IMR-90 (cell line): ENCODE measurements around the gene RPUSD4. TPM values are rescaled to one million over a fixed set of nuclear protein-coding genes. Genes with fewer than 3 reads are reported as not detected.

ENCODE experiments used
- ATAC-seq: fragments of 200-7000 bp; cut with Tn5 transposase; 2 replicates; pipeline ENCODE4 v1.9.1; 2020; ENCODE audit warnings: low read depth, mild to moderate bottlenecking, moderate library complexity
- BruUV-seq: library from RNA; stranded (reverse); fragments of 400-500 nt; replicated peaks from 2 replicates; lab custom pipeline; 2021; lab: Mats Ljungman, UMichigan
- CTCF ChIA-PET: fragments of 300-600 bp; formaldehyde crosslinking; extraction: SDS; loops from one replicate; lab custom pipeline; 2021; ENCODE audit warnings: antibody characterized with exemption; lab: Yijun Ruan, JAX
- POLR2A ChIA-PET: fragments of 300-600 bp; sonication (Branson Sonifier 250); formaldehyde crosslinking; loops from one replicate; lab custom pipeline; 2022; ENCODE audit warnings: antibody characterized with exemption; ENCODE audit not compliant: unreplicated experiment; lab: Charles Lee
- DNase-seq: peaks from one replicate; pipeline ENCODE4 v3.0.0; 2013
- H2AFZ ChIP-seq: replicated peaks from 2 replicates; pipeline ENCODE3; 2013; ENCODE audit warnings: low read length, mild to moderate bottlenecking; ENCODE audit not compliant: poor library complexity
- H2AK5ac ChIP-seq: 2 replicates; pipeline ENCODE4 v1.6.1; 2013; ENCODE audit warnings: low read depth, low read length, inconsistent platforms
- H2AK9ac ChIP-seq: replicated peaks from 2 replicates; pipeline ENCODE3; 2013; ENCODE audit warnings: mild to moderate bottlenecking, low read depth, low read length, moderate library complexity; ENCODE audit not compliant: poor library complexity
- H2BK120ac ChIP-seq: 2 replicates; pipeline ENCODE4 v1.6.1; 2013; ENCODE audit warnings: low read depth, low read length, inconsistent platforms
- H2BK15ac ChIP-seq: 3 replicates; pipeline ENCODE4 v1.6.1; 2013; ENCODE audit warnings: low read depth, low read length, inconsistent platforms
- H2BK20ac ChIP-seq: 2 replicates; pipeline ENCODE4 v1.6.1; 2013; ENCODE audit warnings: low read depth, mild to moderate bottlenecking, inconsistent platforms, low read length, moderate library complexity
- H2BK5ac ChIP-seq: 2 replicates; pipeline ENCODE4 v1.6.1; 2013; ENCODE audit warnings: mild to moderate bottlenecking, low read depth, low read length, inconsistent platforms; ENCODE audit not compliant: poor library complexity, severe bottlenecking
- H3K14ac ChIP-seq: replicated peaks from 2 replicates; pipeline ENCODE4 v1.6.1; 2013; ENCODE audit warnings: low read depth, low read length, inconsistent platforms
- H3K18ac ChIP-seq: 2 replicates; pipeline ENCODE4 v1.6.1; 2013; ENCODE audit warnings: low read depth, low read length, control low read depth
- H3K23ac ChIP-seq: 2 replicates; pipeline ENCODE4 v1.6.1; 2013; ENCODE audit warnings: low read depth, low read length, inconsistent platforms
- H3K27ac ChIP-seq: 2 replicates; pipeline ENCODE4 v1.5.1; 2013; ENCODE audit warnings: mild to moderate bottlenecking, control low read depth, low read length; ENCODE audit not compliant: insufficient read depth
- H3K27me3 ChIP-seq: 2 replicates; pipeline ENCODE4 v1.6.1; 2013; ENCODE audit warnings: low read length; ENCODE audit not compliant: control insufficient read depth, insufficient read depth
- H3K36me3 ChIP-seq: 2 replicates; pipeline ENCODE4 v1.6.1; 2013; ENCODE audit warnings: low read length, mixed read lengths; ENCODE audit not compliant: control insufficient read depth, insufficient read depth
- H3K4ac ChIP-seq: 2 replicates; pipeline ENCODE4 v1.6.1; 2013; ENCODE audit warnings: low read depth, low read length, inconsistent platforms
- H3K4me1 ChIP-seq: 2 replicates; pipeline ENCODE4 v1.6.1; 2013; ENCODE audit warnings: low read length, mixed read lengths; ENCODE audit not compliant: control insufficient read depth, insufficient read depth
- H3K4me2 ChIP-seq: 2 replicates; pipeline ENCODE4 v1.6.1; 2013; ENCODE audit warnings: low read depth, mild to moderate bottlenecking, control low read depth, low read length, moderate library complexity
- H3K4me3 ChIP-seq: 2 replicates; pipeline ENCODE4 v1.5.1; 2013; ENCODE audit warnings: low read depth, mild to moderate bottlenecking, control low read depth, low read length, moderate library complexity; ENCODE audit not compliant: insufficient read depth
- H3K56ac ChIP-seq: 2 replicates; pipeline ENCODE4 v1.6.1; 2013; ENCODE audit warnings: low read length, inconsistent platforms; ENCODE audit not compliant: insufficient read depth; ENCODE audit errors: extremely low read depth
- H3K79me1 ChIP-seq, 2 experiments: 2 replicates each; pipeline ENCODE4 v1.6.1; 2013; ENCODE audit warnings: low read length in 2 of 2, inconsistent platforms in 1 of 2, low read depth in 1 of 2
- H3K9ac ChIP-seq: 2 replicates; pipeline ENCODE4 v1.6.1; 2013; ENCODE audit warnings: low read depth, low read length, control low read depth
- H3K9me1 ChIP-seq: 2 replicates; pipeline ENCODE4 v1.6.1; 2013; ENCODE audit warnings: low read length, inconsistent platforms; ENCODE audit not compliant: insufficient read depth
- H3K9me3 ChIP-seq: 2 replicates; pipeline ENCODE4 v1.6.1; 2013; ENCODE audit warnings: low read length; ENCODE audit not compliant: control insufficient read depth, insufficient read depth
- H4K20me1 ChIP-seq: 2 replicates; pipeline ENCODE4 v1.6.1; 2013; ENCODE audit warnings: low read length, inconsistent platforms; ENCODE audit not compliant: insufficient read depth
- H4K5ac ChIP-seq: 2 replicates; pipeline ENCODE4 v1.6.1; 2013; ENCODE audit warnings: mild to moderate bottlenecking, low read depth, low read length, control low read depth
- H4K8ac ChIP-seq, 2 experiments: 2 replicates each; pipeline ENCODE4 v1.6.1; 2013; ENCODE audit warnings: low read depth in 2 of 2, low read length in 2 of 2, control low read depth in 1 of 2, inconsistent platforms in 1 of 2
- H4K91ac ChIP-seq: 2 replicates; pipeline ENCODE4 v1.6.1; 2013; ENCODE audit warnings: low read depth, low read length, inconsistent platforms; ENCODE audit not compliant: insufficient read depth
- CEBPB ChIP-seq: IDR thresholded peaks from 2 replicates; pipeline ENCODE4 v1.6.1; 2012; ENCODE audit warnings: low read depth, low read length, improper control_type of control experiment
- FOS ChIP-seq: fragments of 150-350 bp; IDR thresholded peaks from 2 replicates; pipeline ENCODE4 v1.6.1; 2016; ENCODE audit warnings: low read depth, low read length
- MAZ ChIP-seq: IDR thresholded peaks from 2 replicates; pipeline ENCODE4 v1.6.1; 2012; ENCODE audit warnings: low read depth, mild to moderate bottlenecking, low read length, improper control_type of control experiment, moderate library complexity, borderline replicate concordance
- MXI1 ChIP-seq: IDR thresholded peaks from 2 replicates; pipeline ENCODE4 v1.6.1; 2012; ENCODE audit warnings: low read depth, mild to moderate bottlenecking, low read length, moderate library complexity, borderline replicate concordance
- NFE2L2 ChIP-seq: fragments of 150-350 bp; IDR thresholded peaks from 2 replicates; pipeline ENCODE4 v1.6.1; 2016; ENCODE audit warnings: low read depth, mild to moderate bottlenecking, low read length
- RCOR1 ChIP-seq: IDR thresholded peaks from 2 replicates; pipeline ENCODE4 v1.6.1; 2012; ENCODE audit warnings: mild to moderate bottlenecking, low read length, improper control_type of control experiment; ENCODE audit not compliant: insufficient replicate concordance
- SMC3 ChIP-seq: fragments of 150-350 bp; IDR thresholded peaks from 2 replicates; pipeline ENCODE4 v1.6.1; 2016; ENCODE audit warnings: low read depth, mild to moderate bottlenecking, antibody characterized with exemption, low read length, moderate library complexity
- WGBS, 2 experiments: methylation state at CpG; one replicate each; pipeline versions ENCODE4 v1.1.5 to v1.1.7; 2013; ENCODE audit warnings: missing lambda C conversion rate in 2 of 2; ENCODE audit not compliant: insufficient read length in 1 of 2; ENCODE audit errors: extremely low coverage in 2 of 2; 5-methylcytosine and 5-hydroxymethylcytosine counted together
- dilution Hi-C: fragments of 300-500 bp; cut with HindIII; formaldehyde crosslinking; loops from one replicate; pipeline ENCODE4 v1.14.3; 2018; ENCODE audit warnings: low sequenced_read_pairs; ENCODE audit not compliant: unreplicated experiment
- in situ Hi-C: fragments of 300-500 bp; cut with MboI; formaldehyde crosslinking; loops from 3 replicates; pipeline ENCODE4 v1.14.3; 2019; ENCODE audit warnings: low sequenced_read_pairs, inconsistent platforms, mixed read lengths
- intact Hi-C: fragments of 100-400 bp; cut with micrococcal nuclease; formaldehyde crosslinking; loops from 2 replicates; pipeline ENCODE4 v1.10.0; 2022
- polyA plus RNA-seq, 3 experiments: library from polyadenylated mRNA; depleted of rRNA; stranded (reverse); fragments of >200 nt; gene quantifications; 2 replicates each; pipeline ENCODE4 v1.2.3, GENCODE V29; 2012; ENCODE audit warnings: low replicate concordance in 1 of 3
- total RNA-seq: library from RNA; depleted of rRNA; stranded (reverse); fragments of >200 nt; gene quantifications from 2 replicates; pipeline ENCODE4 v1.2.3, GENCODE V29; 2012

RPUSD4 gene
- total and polyA plus RNA-seq, 2 of the 4 experiments (the other 2 are of a cell fraction) = 22.1 to 30.6 TPM

- no peak overlapping the region for H2BK5ac ChIP-seq
- no peak overlapping the region for H4K5ac ChIP-seq
- ChIA-PET POLR2A (interaction anchor here (0.5 kb wide), 1 partner anchor 305 kb away, joined by 5 read pairs; no protein-coding TSS in a partner anchor), CTCF (no interaction called here)
- H3K14ac ChIP-seq = no peak overlapping the region
- BruUV-seq = TSS peak; percentile 44
- dilution Hi-C loops (loop anchor here (25.0 kb wide), 1 partner anchor 291 kb away; the partner anchor contains the start of genes DDX25 and PUS3), intact Hi-C loops (no loop called here), in situ Hi-C loops (no loop called here)
- H3K27ac ChIP-seq = no peak overlapping the region
- H3K9ac ChIP-seq = no peak overlapping the region
- peaks cover 2% of the 10 kb centered on the region; the same call in 1 of the 2 replicates for H3K9me1 ChIP-seq
- H2BK15ac ChIP-seq = no peak overlapping the region
- no peak overlapping the region for H3K56ac ChIP-seq
- no peak overlapping the region for H4K8ac ChIP-seq
- H3K36me3 ChIP-seq = peaks cover 36% of the 10 kb centered on the region
- H3K4ac ChIP-seq = no peak overlapping the region
- no peaks in the 10 kb centered on the region for H3K4me1 ChIP-seq
- H3K79me1 ChIP-seq = no peaks in the 10 kb centered on the region; a peak in 1 of 4 replicates
- TF ChIP-seq MXI1 (no peak), RCOR1 (no peak), NFE2L2 (no peak), FOS (no peak), SMC3 (no peak), CEBPB (no peak), MAZ (no peak)
- no peak overlapping the region for H3K18ac ChIP-seq
- no peak overlapping the region for H2AK5ac ChIP-seq
- DNase-seq (no peak), ATAC-seq (no peak)
- WGBS, 2 experiments = 90% methylated on average over 5 of the region's 8 CpGs; no CpG with 5 or more reads in 1 of the 2 experiments
- H4K91ac ChIP-seq = no peak overlapping the region
- H4K20me1 ChIP-seq = no peaks in the 10 kb centered on the region; the same call in 1 of the 2 replicates
- no peak overlapping the region for H2AFZ ChIP-seq
- H3K4me3 ChIP-seq = no peak overlapping the region
- H2BK120ac ChIP-seq = no peak overlapping the region
- no peaks in the 10 kb centered on the region for H3K9me3 ChIP-seq
- H3K23ac ChIP-seq = no peak overlapping the region
- H2BK20ac ChIP-seq = no peak overlapping the region
- H2AK9ac ChIP-seq = no peak overlapping the region
- H3K27me3 ChIP-seq = no peaks in the 10 kb centered on the region
- H3K4me2 ChIP-seq = no peak overlapping the region
Observed at GRCh38 chr11:126202646-126203359, 8.6 kb downstream of the RPUSD4 start.
